GM10266 (cell line): Measurements from ENCODE around the gene TAAR1.
"Not testable (repeated sequence)": the region's sequence is repeated elsewhere in the genome, so short reads cannot be mapped to it uniquely, and the experiment has no call there.

Experiments
- DNase-seq: peaks from one replicate; pipeline ENCODE4 v3.0.0; 2012; ENCODE audit errors: extremely low spot score
- CTCF ChIP-seq: IDR thresholded peaks from 2 replicates; pipeline ENCODE4 v1.5.1; 2012; ENCODE audit warnings: mild to moderate bottlenecking, low read depth; ENCODE audit not compliant: control insufficient read depth, insufficient read depth; ENCODE audit errors: missing control alignments

Gene TAAR1

GRCh38 chr6:132661906-132662305 is 2.9 kb upstream of the TAAR1 start:
- no peak for TF ChIP-seq CTCF
- no peak for DNase-seq

- TF ChIP-seq CTCF = no peak
- no peak for DNase-seq
Observed at GRCh38 chr6:132651062-132651461, 7.9 kb downstream of the TAAR1 start.

- no peak for TF ChIP-seq CTCF
Observed at GRCh38 chr6:132650429-132650828, 8.6 kb downstream of the TAAR1 start.

GRCh38 chr6:132648828-132649227 is 10.2 kb downstream of the TAAR1 start:
- DNase-seq = no peak
- TF ChIP-seq CTCF = no peak

More at GRCh38 chr6:132650429-132650828, 8.6 kb downstream of the TAAR1 start:
- no peak for DNase-seq

GRCh38 chr6:132648356-132648755 is 10.6 kb downstream of the TAAR1 start:
- DNase-seq = no peak
- TF ChIP-seq CTCF = no peak

- no peak for TF ChIP-seq CTCF
- no peak for DNase-seq
Observed at GRCh38 chr6:132643547-132643946, 15.4 kb downstream of the TAAR1 start.

- not testable (repeated sequence) for DNase-seq
Observed at GRCh38 chr6:132637135-132637534, 21.8 kb downstream of the TAAR1 start.

- not testable (repeated sequence) for DNase-seq
Observed at GRCh38 chr6:132635906-132636305, 23.1 kb downstream of the TAAR1 start.

- not testable (repeated sequence) for DNase-seq
Observed at GRCh38 chr6:132635288-132635687, 23.7 kb downstream of the TAAR1 start.
